Right atrium auricular region (tissue), 2 donors: ENCODE measurements around the gene DUSP15. TPM values are rescaled to one million over a fixed set of nuclear protein-coding genes. Genes with fewer than 3 reads are reported as not detected.

Experiments used
- DNase-seq: peaks from one replicate; pipeline ENCODE4 v3.0.0-alpha.2; 2019; ENCODE audit warnings: low spot score
- H3K27ac ChIP-seq, 2 donors: fragments of 200-600 bp; sonication (generic); 1 replicate in 1 of 2; 2 replicates in 1 of 2; pipeline ENCODE4 v1.5.1; 2016 to 2019
- H3K27me3 ChIP-seq, 2 donors: fragments of 200-600 bp; sonication (generic); one replicate each; pipeline versions ENCODE4 v1.5.1 to v1.6.0; 2017 to 2019
- H3K36me3 ChIP-seq: fragments of 200-600 bp; sonication (generic); one replicate; pipeline ENCODE4 v1.5.1; 2016
- H3K4me1 ChIP-seq, 2 donors: fragments of 200-600 bp; sonication (generic); one replicate each; pipeline versions ENCODE4 v1.5.1 to v1.6.0; 2017 to 2019
- H3K4me3 ChIP-seq, 2 donors: fragments of 200-600 bp; sonication (generic); 1 replicate in 1 of 2; 2 replicates in 1 of 2; pipeline ENCODE4 v1.5.1; 2017 to 2019; ENCODE audit warnings: mild to moderate bottlenecking in 1 of 2, moderate library complexity in 1 of 2
- H3K9me3 ChIP-seq, 2 donors: fragments of 200-600 bp; sonication (generic); one replicate each; pipeline ENCODE4 v1.5.1; 2019
- total RNA-seq, 2 donors: library from RNA; depleted of rRNA; stranded (reverse); fragments of >200 nt; gene quantifications; one replicate each; pipeline ENCODE4 v1.1.0, GENCODE V29; 2016
- TF ChIP-seq, protein P1 (sequence below), 2 donors: fragments of 200-600 bp; sonication (generic); IDR thresholded peaks; one replicate each; pipeline ENCODE4 v1.5.1; 2019; ENCODE audit warnings: antibody characterized with exemption in 2 of 2

Gene DUSP15
- total RNA-seq, 2 donors from 2014 or later = 8.8 to 11.6 TPM

- no peak overlapping the region for H3K4me3 ChIP-seq
- H3K36me3 ChIP-seq = no peaks in the 10 kb centered on the region
- peaks cover 0 to 21% of the 10 kb centered on the region in 2 donors for H3K4me1 ChIP-seq
- DNase-seq = no peak
- H3K27ac ChIP-seq = no peak overlapping the region
- H3K27me3 ChIP-seq = no peaks in the 10 kb centered on the region
- TF ChIP-seq, protein P1, sequence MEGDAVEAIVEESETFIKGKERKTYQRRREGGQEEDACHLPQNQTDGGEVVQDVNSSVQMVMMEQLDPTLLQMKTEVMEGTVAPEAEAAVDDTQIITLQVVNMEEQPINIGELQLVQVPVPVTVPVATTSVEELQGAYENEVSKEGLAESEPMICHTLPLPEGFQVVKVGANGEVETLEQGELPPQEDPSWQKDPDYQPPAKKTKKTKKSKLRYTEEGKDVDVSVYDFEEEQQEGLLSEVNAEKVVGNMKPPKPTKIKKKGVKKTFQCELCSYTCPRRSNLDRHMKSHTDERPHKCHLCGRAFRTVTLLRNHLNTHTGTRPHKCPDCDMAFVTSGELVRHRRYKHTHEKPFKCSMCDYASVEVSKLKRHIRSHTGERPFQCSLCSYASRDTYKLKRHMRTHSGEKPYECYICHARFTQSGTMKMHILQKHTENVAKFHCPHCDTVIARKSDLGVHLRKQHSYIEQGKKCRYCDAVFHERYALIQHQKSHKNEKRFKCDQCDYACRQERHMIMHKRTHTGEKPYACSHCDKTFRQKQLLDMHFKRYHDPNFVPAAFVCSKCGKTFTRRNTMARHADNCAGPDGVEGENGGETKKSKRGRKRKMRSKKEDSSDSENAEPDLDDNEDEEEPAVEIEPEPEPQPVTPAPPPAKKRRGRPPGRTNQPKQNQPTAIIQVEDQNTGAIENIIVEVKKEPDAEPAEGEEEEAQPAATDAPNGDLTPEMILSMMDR (IDR thresholded peaks at IDR 0.05) = no peak
- H3K9me3 ChIP-seq = no peaks in the 10 kb centered on the region
These were observed 6.8 kb downstream of the DUSP15 start for GRCh38 chr20:31863296-31864085.

- DNase-seq = no peak
- Histone ChIP-seq H3K27me3 (no peaks in the 10 kb centered on the region), H3K4me3 (no peak overlapping the region), H3K27ac (no peak overlapping the region), H3K4me1 (peaks cover 0 to 21% of the 10 kb centered on the region in 2 donors), H3K36me3 (no peaks in the 10 kb centered on the region), H3K9me3 (no peaks in the 10 kb centered on the region)
- TF ChIP-seq, protein P1 (IDR thresholded peaks at IDR 0.05) = no peak
These were observed 7.8 kb downstream of the DUSP15 start for GRCh38 chr20:31862506-31862905.

GRCh38 chr20:31862157-31862470, 8.2 kb downstream of the DUSP15 start:
- DNase-seq = no peak
- H3K4me1 ChIP-seq = peaks cover 0 to 21% of the 10 kb centered on the region in 2 donors
- no peak overlapping the region for H3K4me3 ChIP-seq
- TF ChIP-seq, protein P1 (IDR thresholded peaks at IDR 0.05) = no peak
- H3K27ac ChIP-seq = no peak overlapping the region
- no peaks in the 10 kb centered on the region for H3K36me3 ChIP-seq
- no peaks in the 10 kb centered on the region for H3K27me3 ChIP-seq
- no peaks in the 10 kb centered on the region for H3K9me3 ChIP-seq

DNA sequence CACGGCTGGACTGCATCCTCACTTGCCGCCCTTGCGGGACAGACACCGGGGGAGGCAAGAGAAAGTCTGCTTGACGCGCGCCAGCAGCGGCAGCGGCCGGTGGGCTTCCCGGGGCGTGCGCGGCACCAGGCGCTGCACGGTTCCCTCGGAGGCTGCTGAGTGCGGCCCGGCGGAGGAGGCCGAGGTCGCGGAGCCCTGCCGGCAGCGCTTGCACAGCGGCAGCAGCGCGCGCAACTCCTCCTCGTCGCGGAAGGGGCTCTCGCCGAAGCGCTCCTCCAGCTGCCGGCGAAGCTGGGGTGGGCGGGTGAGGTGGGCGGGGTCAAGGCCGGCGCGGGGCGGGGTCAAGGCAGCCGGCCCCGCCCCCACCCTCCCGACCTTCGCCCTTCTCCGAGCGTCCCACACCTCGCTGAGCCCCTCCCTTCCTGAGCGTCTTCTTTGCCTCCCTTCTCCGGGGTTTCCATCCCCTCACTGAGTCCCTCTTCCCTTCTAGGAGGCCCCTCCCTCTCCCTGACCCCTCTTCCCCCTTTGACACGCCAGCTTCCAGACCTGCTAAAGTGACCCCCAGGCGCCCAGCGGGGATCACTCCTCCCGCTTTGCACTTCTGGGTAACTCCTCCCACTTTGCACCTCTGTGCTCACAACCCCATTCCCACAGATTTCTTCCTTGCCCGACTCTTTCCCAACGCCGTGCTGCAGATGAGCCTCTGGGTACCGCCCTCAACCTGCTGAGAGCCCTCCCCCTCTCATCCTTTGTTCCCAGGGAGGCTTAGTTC, 8.8 kb downstream of the DUSP15 start:
- TF ChIP-seq, protein P1 (IDR thresholded peaks at IDR 0.05) = no peak
- Histone ChIP-seq H3K27me3 (no peaks in the 10 kb centered on the region), H3K4me1 (peaks cover 0 to 21% of the 10 kb centered on the region in 2 donors), H3K4me3 (peak overlapping the region; percentile 44 to 58), H3K27ac (no peak overlapping the region), H3K36me3 (no peaks in the 10 kb centered on the region), H3K9me3 (no peaks in the 10 kb centered on the region)
- DNase-seq = no peak

DNA sequence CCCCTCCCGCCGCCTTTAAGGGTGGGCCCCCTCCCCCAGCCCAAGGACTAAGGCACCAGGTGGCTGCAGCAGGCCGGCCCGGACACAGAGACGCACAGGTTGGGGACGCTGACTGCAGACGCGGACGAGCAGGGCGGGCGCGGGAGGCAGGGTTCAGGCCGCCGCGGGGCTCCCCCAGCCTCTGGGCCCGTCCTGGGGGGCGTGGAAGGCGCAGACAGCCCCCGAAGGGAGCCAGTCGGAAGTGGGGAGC, 9.3 kb downstream of the DUSP15 start:
- Histone ChIP-seq H3K9me3 (no peaks in the 10 kb centered on the region), H3K27me3 (no peaks in the 10 kb centered on the region), H3K4me1 (peaks cover 0 to 21% of the 10 kb centered on the region in 2 donors), H3K36me3 (no peaks in the 10 kb centered on the region), H3K4me3 (peak overlapping the region; percentile 44 to 58), H3K27ac (no peak overlapping the region)
- TF ChIP-seq, protein P1 (IDR thresholded peaks at IDR 0.05) = no peak
- DNase-seq = no peak
